HG03469 (cell line): Measurements from ENCODE around the gene TMTC2.

ENCODE experiments used
- ATAC-seq: cut with Tn5 transposase; IDR thresholded peaks from one replicate; pipeline ENCODE4 v1.9.1; 2021; ENCODE audit warnings: mild to moderate bottlenecking, moderate library complexity, moderate number of reproducible peaks; ENCODE audit not compliant: unreplicated experiment

The TMTC2 gene

GRCh38 chr12:83161456-83161855 lies 474.8 kb downstream of the TMTC2 start:
- no peak for ATAC-seq

GRCh38 chr12:83168751-83169150 lies 482.0 kb downstream of the TMTC2 start:
- no peak for ATAC-seq

- ATAC-seq = no peak
Observed at GRCh38 chr12:83172441-83172840, 485.7 kb downstream of the TMTC2 start.

GRCh38 chr12:83172866-83173649 lies 486.4 kb downstream of the TMTC2 start:
- no peak for ATAC-seq

GRCh38 chr12:83179999-83180398 lies 493.3 kb downstream of the TMTC2 start:
- no peak for ATAC-seq

- no peak for ATAC-seq
Observed at GRCh38 chr12:83181074-83181473, 494.4 kb downstream of the TMTC2 start.

GRCh38 chr12:83183132-83183531 lies 496.4 kb downstream of the TMTC2 start:
- no peak for ATAC-seq
